ENCODE data around the gene IP6K3.

GRCh38 chr6:33714385-33715040 is 32.2 kb downstream of the IP6K3 start:
- TF ChIP-seq, protein P1, sequence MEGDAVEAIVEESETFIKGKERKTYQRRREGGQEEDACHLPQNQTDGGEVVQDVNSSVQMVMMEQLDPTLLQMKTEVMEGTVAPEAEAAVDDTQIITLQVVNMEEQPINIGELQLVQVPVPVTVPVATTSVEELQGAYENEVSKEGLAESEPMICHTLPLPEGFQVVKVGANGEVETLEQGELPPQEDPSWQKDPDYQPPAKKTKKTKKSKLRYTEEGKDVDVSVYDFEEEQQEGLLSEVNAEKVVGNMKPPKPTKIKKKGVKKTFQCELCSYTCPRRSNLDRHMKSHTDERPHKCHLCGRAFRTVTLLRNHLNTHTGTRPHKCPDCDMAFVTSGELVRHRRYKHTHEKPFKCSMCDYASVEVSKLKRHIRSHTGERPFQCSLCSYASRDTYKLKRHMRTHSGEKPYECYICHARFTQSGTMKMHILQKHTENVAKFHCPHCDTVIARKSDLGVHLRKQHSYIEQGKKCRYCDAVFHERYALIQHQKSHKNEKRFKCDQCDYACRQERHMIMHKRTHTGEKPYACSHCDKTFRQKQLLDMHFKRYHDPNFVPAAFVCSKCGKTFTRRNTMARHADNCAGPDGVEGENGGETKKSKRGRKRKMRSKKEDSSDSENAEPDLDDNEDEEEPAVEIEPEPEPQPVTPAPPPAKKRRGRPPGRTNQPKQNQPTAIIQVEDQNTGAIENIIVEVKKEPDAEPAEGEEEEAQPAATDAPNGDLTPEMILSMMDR (IDR thresholded peaks at IDR 0.05): no peak
- TF ChIP-seq POLR2A (IDR thresholded peaks at IDR 0.05): no peak

Data from testis (tissue), 2 donors.